Lower leg skin (tissue), 3 donors: ENCODE measurements around the gene KSR2.

Experiments used
- POLR2A ChIP-seq, 2 donors: fragments of 450-650 bp; IDR thresholded peaks; one replicate each; pipeline ENCODE4 v1.6.1; 2016 to 2017; ENCODE audit warnings: antibody characterized with exemption in 2 of 2, mild to moderate bottlenecking in 1 of 2, moderate library complexity in 1 of 2
- TF ChIP-seq, protein P1 (sequence below), 3 donors: fragments of 450-650 bp; IDR thresholded peaks; one replicate each; pipeline ENCODE4 v1.5.1; 2016; ENCODE audit warnings: antibody characterized with exemption in 3 of 3, mild to moderate bottlenecking in 3 of 3, moderate library complexity in 2 of 3

- TF ChIP-seq, protein P1, sequence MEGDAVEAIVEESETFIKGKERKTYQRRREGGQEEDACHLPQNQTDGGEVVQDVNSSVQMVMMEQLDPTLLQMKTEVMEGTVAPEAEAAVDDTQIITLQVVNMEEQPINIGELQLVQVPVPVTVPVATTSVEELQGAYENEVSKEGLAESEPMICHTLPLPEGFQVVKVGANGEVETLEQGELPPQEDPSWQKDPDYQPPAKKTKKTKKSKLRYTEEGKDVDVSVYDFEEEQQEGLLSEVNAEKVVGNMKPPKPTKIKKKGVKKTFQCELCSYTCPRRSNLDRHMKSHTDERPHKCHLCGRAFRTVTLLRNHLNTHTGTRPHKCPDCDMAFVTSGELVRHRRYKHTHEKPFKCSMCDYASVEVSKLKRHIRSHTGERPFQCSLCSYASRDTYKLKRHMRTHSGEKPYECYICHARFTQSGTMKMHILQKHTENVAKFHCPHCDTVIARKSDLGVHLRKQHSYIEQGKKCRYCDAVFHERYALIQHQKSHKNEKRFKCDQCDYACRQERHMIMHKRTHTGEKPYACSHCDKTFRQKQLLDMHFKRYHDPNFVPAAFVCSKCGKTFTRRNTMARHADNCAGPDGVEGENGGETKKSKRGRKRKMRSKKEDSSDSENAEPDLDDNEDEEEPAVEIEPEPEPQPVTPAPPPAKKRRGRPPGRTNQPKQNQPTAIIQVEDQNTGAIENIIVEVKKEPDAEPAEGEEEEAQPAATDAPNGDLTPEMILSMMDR (IDR thresholded peaks at IDR 0.05) = no peak
- no peak for TF ChIP-seq POLR2A (IDR thresholded peaks at IDR 0.05)
Measured at GRCh38 chr12:117837737-117838050, 131.1 kb downstream of the KSR2 start.
